Left lung (tissue), 10 donors: ENCODE data around the gene CD69. TPM values are rescaled to one million over a fixed set of nuclear protein-coding genes. Genes with fewer than 3 reads are reported as not detected.

Experiments
- ATAC-seq: fragments of 200-7000 bp; cut with Tn5 transposase; one replicate; pipeline ENCODE4 v1.9.1; 2020; ENCODE audit warnings: moderate library complexity
- DNase-seq, 4 donors: peaks; one replicate each; pipeline ENCODE4 v3.0.0-alpha.2; 2013 to 2020
- H3K27ac ChIP-seq, 2 donors: fragments of 200-600 bp; sonication (generic) in 1 of 2; one replicate each; pipeline versions ENCODE4 v1.5.0 to v1.8.0; 2020 to 2021
- H3K27me3 ChIP-seq, 2 donors: fragments of 200-600 bp; sonication (generic) in 1 of 2; one replicate each; pipeline versions ENCODE4 v1.5.0 to v1.8.0; 2020 to 2021
- H3K36me3 ChIP-seq, 2 donors: fragments of 200-600 bp; sonication (generic) in 1 of 2; one replicate each; pipeline versions ENCODE4 v1.5.0 to v1.8.0; 2020 to 2021
- H3K4me1 ChIP-seq, 2 donors: fragments of 200-600 bp; one replicate each; pipeline ENCODE4 v1.8.0; 2021
- H3K4me3 ChIP-seq, 2 donors: fragments of 200-600 bp; sonication (generic) in 1 of 2; one replicate each; pipeline versions ENCODE4 v1.5.0 to v1.8.0; 2020 to 2021; ENCODE audit warnings: mild to moderate bottlenecking in 1 of 2
- H3K9me3 ChIP-seq, 2 donors: fragments of 200-600 bp; sonication (generic) in 1 of 2; one replicate each; pipeline versions ENCODE4 v1.5.0 to v1.8.0; 2020 to 2021
- intact Hi-C, 2 donors: fragments of 100-400 bp; cut with DNase I; formaldehyde crosslinking; loops; one replicate each; pipeline versions ENCODE4 v1.11.2 to v1.14.2; 2022
- polyA plus RNA-seq, 6 donors: library from polyadenylated mRNA; unstranded; fragments of 120-200 nt; gene quantifications; one replicate each; pipeline ENCODE4 v1.2.1, GENCODE V29; 2013; ENCODE audit not compliant: insufficient read length in 6 of 6
- total RNA-seq, 2 donors: library from RNA; stranded (reverse); fragmentation: NEBNext Ultra II Directional; extraction: Animal tissue kit (Norgen Biotek cat#: 25700); gene quantifications; one replicate each; pipeline ENCODE4 v1.2.1, GENCODE V29; 2021
- TF ChIP-seq, protein P1 (sequence below), 2 donors: fragments of 200-600 bp; sonication (generic) in 1 of 2; IDR thresholded peaks; one replicate each; pipeline versions ENCODE4 v1.5.0 to v1.8.0; 2021; ENCODE audit warnings: antibody characterized with exemption in 2 of 2
- donor health status: DM: no; HTN: yes; CAD: no.
- donor health status: DM: no; HTN: no; CAD: no.

Gene CD69
- total and polyA plus RNA-seq, 8 donors: 2.8 to 7.0 (median 5.4) TPM

DNA sequence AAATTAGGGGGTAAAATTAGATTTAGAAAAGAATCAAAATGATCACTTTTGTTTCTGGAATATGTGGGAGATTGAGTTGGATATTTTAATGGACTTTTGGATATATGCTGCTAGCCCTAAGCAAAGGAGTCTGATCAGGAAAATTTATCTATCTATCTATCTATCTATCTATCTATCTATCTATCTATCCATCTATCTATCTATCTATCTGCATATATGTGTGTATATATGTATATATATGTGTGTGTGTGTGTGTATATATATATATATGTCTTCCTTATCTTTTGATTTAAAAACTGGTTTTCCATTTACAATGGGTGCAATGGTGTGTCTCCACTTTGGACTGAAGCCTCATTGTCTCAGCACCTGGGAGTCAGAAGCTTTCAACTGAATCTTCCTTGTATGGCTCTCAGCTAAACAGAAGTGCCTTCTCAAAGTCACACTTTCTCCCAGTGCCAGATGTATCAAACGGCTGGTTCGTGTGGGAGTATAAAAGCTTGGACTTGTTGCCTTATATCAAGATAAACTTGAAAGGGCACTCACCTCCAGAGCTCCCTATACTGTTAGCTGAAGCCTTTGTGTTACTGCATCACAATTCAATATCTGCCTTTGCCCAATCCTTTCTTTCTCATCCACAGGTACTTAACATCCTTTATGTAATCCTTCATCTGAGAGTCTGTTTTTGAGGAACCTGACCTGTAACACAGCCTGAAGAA lies 31.6 kb upstream of the CD69 start:
- H3K4me3 ChIP-seq: no peak overlapping the region
- DNase-seq (no peak), ATAC-seq (no peak)
- H3K27ac ChIP-seq: no peak overlapping the region
- no peaks in the 10 kb centered on the region for H3K9me3 ChIP-seq
- intact Hi-C loops: no loop called here
- H3K4me1 ChIP-seq: peaks cover 0 to 21% of the 10 kb centered on the region in 2 donors
- no peaks in the 10 kb centered on the region for H3K36me3 ChIP-seq
- no peaks in the 10 kb centered on the region for H3K27me3 ChIP-seq
- TF ChIP-seq, protein P1, sequence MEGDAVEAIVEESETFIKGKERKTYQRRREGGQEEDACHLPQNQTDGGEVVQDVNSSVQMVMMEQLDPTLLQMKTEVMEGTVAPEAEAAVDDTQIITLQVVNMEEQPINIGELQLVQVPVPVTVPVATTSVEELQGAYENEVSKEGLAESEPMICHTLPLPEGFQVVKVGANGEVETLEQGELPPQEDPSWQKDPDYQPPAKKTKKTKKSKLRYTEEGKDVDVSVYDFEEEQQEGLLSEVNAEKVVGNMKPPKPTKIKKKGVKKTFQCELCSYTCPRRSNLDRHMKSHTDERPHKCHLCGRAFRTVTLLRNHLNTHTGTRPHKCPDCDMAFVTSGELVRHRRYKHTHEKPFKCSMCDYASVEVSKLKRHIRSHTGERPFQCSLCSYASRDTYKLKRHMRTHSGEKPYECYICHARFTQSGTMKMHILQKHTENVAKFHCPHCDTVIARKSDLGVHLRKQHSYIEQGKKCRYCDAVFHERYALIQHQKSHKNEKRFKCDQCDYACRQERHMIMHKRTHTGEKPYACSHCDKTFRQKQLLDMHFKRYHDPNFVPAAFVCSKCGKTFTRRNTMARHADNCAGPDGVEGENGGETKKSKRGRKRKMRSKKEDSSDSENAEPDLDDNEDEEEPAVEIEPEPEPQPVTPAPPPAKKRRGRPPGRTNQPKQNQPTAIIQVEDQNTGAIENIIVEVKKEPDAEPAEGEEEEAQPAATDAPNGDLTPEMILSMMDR (IDR thresholded peaks at IDR 0.05): no peak

DNA sequence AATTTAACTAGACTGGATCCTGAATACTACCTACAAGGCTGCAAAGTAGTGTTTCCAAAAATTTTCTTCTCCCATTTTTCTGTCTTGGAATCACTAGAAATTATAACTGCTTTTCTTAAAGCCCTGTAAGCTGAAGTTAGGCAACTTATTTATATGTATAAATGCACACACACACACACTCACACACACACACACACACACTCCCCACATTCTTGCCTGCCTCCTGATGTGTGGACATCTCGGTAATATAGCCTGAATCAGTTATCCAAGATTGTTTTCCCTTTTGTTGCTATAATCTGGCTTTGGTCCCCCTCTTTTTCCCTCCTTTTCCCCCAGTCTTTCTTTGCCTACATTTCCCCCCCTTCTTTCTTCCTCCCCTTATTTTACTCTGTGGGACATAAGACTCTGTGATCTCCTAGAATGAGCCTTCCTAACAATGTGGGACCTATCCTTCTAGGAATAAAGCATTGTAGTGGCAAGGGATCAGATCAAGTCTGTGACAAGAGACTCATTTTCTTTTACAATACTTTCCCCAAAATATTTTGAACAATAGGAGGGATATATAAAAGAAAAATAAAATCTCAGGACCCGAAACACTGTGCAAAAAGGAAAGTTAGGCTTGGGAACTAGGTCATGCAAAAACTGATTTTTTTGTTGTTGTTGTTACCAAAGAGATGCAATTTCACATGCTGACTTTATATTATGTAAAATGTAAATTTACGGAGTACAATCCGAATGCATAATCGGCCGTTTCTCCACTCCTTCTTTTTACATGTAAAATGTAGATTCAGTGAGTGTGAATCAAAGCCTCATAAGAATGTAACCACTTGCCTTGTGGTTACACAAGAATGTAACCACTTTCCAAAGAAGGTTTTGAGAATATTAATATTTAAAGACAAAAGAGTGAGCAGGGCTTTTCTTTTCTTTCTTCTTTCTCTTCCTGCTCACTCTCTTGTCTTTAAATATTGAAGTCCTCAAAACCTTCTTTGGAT lies 26.3 kb upstream of the CD69 start:
- intact Hi-C loops: no loop called here

GRCh38 chr12:9784816-9785215 lies 24.1 kb upstream of the CD69 start:
- Histone ChIP-seq H3K4me1 (no peaks in the 10 kb centered on the region), H3K4me3 (no peak overlapping the region), H3K9me3 (no peaks in the 10 kb centered on the region), H3K36me3 (no peaks in the 10 kb centered on the region), H3K27ac (no peak overlapping the region), H3K27me3 (no peaks in the 10 kb centered on the region)
- intact Hi-C loops: no loop called here
- ATAC-seq (no peak), DNase-seq (no peak)
- TF ChIP-seq, protein P1 (IDR thresholded peaks at IDR 0.05): no peak

More for the DNA sequence above, 26.3 kb upstream of the CD69 start:
- ATAC-seq: no peak
- H3K4me3 ChIP-seq: no peak overlapping the region
- no peak overlapping the region for H3K27ac ChIP-seq
- TF ChIP-seq, protein P1 (IDR thresholded peaks at IDR 0.05): no peak
- DNase-seq: no peak
- no peaks in the 10 kb centered on the region for H3K36me3 ChIP-seq
- H3K4me1 ChIP-seq: no peaks in the 10 kb centered on the region
- no peaks in the 10 kb centered on the region for H3K27me3 ChIP-seq
- H3K9me3 ChIP-seq: no peaks in the 10 kb centered on the region

DNA sequence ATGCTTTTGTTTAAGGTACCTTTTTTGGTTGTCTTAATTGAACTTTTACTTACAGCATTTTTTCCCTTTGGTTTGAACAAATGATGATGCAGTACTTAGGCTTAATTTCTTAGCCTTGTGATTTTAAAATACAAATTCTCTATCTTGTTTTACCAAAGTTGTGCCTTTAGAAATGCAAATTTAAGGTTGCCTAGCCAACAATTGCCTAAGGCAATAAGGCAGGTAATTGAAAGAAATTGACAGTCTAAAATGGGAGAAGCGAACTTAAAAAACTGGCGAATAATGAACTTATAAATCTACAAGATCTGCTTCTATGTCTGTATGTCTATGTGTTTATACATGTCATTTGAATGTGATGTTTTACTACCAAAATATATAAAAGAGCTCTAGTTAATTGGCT lies 23.6 kb upstream of the CD69 start:
- Histone ChIP-seq H3K27me3 (no peaks in the 10 kb centered on the region), H3K9me3 (no peaks in the 10 kb centered on the region), H3K4me1 (no peaks in the 10 kb centered on the region), H3K4me3 (no peak overlapping the region), H3K27ac (no peak overlapping the region), H3K36me3 (no peaks in the 10 kb centered on the region)
- no peak for ATAC-seq
- DNase-seq: no peak
- intact Hi-C loops: no loop called here
- TF ChIP-seq, protein P1 (IDR thresholded peaks at IDR 0.05): no peak
